DMS 273 treated with DMSO at 0.1 percent for 48 hours (cell line): ENCODE data around the gene IFT52.

Experiments
- DNase-seq: peaks from one replicate; lab custom pipeline; 2025; lab: John Stamatoyannopoulos, UW

IFT52 gene

GRCh38 chr20:43590392-43591303 is at the start of gene IFT52:
Gene IFT52, plus strand, starts transcription at chr20:43590937. Its CDS starts 3,762 bp downstream, at chr20:43594699.
- DNase-seq = peak; percentile 90

GRCh38 chr20:43541214-43541613 is 49.5 kb upstream of the IFT52 start:
- DNase-seq = no peak

DNA sequence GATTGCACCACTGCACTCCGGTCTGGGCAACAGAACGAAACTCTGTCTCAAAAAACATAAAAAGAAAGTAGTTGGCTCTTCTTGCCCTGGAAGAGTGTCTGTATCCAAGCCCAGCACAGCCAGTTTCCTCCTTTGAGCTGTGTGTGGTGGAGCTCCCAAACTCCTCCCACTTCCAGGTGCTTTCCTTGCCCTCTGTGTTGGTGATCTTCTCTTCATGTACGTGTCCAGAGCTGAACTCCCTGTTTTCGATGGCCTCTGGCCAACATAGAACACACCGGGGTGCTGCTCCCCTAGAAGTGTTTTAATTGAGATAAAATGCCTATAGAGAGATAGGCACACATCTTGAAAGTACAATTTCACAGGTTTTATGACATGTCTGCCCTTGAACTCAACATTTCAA is 48.6 kb upstream of the IFT52 start:
- no peak for DNase-seq

- DNase-seq = no peak
Observed at GRCh38 chr20:43542674-43543073, 48.1 kb upstream of the IFT52 start.

DNA sequence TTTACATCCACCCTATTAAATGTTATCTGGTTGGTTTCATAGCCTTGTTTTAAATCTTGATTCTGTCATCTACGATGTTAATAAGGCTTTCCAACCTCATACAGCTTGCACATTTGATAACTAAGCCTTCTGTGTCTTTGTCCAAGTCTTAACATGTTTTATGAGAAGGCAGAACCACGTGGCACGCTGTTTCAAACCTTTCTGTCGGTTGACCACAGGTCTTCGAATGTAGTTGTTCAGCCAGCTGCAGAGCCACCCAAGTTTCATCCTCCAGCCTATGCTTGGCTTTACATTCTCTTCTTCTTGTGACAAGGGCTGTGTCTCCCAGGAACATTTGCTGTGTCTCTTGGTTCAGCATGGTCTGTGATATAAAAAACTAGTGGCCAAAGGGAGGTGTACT is 47.6 kb upstream of the IFT52 start:
- DNase-seq = no peak

DNA sequence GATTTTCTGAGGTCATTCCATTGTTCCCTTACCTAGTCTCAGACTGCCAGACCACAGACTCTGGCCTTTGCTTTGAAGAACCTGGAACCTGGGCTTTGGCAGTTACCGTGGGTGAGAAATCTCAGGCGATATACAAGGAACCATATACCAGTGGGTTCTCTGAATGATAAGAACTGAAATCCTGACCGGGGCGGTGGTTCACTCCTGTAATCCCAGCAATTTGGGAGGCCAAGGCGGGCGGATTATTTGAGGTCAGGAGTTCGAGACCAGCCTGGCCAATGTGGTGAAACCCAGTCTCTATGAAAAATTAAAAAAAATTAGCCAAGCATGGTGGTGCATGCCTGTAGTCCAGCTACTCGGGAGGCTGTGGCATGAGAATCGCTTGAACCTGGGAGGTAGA is 46.2 kb upstream of the IFT52 start:
- no peak for DNase-seq

- DNase-seq = no peak
Observed at GRCh38 chr20:43545837-43546578, 44.7 kb upstream of the IFT52 start.

GRCh38 chr20:43548273-43548880 is 42.4 kb upstream of the IFT52 start:
- no peak for DNase-seq

DNA sequence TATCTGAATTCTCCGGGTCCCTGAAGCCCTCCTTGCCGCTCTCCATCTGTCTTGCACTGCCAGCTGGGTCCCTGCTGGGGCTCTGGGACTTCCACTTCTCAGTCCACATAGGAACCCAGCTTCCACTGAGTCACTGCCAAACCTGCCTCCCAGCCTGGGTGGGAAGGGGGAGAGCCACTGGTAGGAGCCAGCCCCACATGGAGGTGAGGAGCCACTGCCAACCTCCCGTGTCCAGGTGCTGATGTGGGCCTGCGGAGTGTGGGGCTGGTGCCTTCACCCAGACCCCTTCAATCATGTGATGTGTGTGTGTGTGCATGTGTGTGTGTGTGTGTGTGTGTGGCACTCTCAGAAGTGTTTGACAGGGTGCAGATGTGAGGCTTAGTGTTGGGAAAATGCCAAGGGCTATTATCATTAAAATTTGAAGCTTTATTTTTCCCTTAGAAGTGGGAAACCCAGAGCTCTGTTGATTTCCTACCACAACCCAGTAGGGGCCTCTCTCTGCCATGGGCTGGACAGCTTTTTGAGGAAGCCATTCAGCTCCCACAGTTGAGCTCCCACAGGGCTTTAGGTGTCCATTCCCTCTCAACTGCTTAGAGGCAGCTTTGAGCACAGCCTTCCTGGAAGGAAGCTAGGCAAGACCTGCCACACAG is 41.2 kb upstream of the IFT52 start:
- DNase-seq = no peak

GRCh38 chr20:43550456-43550855 is 40.3 kb upstream of the IFT52 start:
- no peak for DNase-seq

GRCh38 chr20:43554369-43554768 is 36.4 kb upstream of the IFT52 start:
- no peak for DNase-seq

- DNase-seq = no peak
Observed at GRCh38 chr20:43558412-43559146, 32.2 kb upstream of the IFT52 start, which contains the start of gene SGK2. Gene SGK2, plus strand, starts transcription at chr20:43559027. Its CDS starts 7,469 bp downstream, at chr20:43566496.

DNA sequence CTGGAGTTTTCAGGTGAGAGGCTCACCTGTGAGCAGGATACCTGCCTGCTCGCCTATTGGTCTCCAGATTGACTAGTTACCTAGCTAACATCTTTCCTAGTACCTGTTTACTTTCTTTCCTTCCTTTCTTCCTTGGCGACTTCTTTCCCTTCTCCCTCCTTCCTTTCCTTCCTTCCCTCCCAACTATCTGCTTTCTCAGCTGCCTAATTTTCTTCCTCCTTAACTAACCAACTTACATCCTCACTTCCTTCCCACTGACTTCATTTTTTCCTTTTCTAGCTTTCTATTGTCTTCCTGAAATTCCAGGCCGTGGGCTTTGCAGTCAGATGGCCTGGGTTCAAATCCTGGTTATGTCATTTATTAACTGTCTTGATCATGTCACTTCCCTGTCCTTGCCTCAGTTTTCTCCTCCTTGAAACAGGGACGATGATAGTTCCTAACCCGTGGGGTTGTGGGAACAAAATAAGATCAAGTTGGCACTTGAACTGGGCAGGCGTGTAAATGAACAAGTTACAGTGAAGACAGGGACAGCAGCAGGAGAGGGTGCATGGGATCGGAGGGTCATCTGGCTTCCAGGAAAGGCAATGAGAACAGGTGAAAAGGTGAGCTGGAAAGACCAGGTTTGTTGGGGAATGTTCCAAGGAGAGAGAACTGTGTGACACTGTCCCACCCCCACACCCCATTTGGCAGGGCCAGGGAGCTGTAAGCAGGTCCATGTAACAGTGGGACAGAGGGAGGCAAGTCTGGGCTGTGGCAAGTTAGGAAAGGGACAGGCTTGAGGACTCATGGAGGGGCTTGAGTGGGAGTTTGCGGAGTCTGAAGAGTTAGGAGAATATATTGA is 31.4 kb upstream of the IFT52 start:
- no peak for DNase-seq

GRCh38 chr20:43560974-43561373 is 29.8 kb upstream of the IFT52 start:
- DNase-seq = no peak

DNA sequence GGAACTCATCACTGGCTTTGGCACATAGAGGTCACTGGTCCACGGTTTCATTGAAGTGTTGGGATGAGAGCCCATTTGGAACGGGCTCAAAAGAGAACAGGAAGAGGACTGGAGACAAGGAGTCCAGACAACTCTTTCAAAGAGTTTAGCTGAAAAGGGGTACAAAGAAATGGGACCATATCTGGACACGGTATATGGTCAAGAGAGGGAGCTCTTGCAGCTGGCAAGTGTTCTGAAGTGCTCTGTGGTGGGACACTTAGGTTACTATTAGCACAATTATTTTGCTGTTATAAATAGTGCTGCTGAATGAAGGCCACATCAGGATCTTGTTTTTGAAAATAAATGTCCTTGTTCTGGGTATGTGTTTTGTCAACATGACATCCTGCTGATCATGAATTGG is 27.3 kb upstream of the IFT52 start:
- DNase-seq = no peak

DNA sequence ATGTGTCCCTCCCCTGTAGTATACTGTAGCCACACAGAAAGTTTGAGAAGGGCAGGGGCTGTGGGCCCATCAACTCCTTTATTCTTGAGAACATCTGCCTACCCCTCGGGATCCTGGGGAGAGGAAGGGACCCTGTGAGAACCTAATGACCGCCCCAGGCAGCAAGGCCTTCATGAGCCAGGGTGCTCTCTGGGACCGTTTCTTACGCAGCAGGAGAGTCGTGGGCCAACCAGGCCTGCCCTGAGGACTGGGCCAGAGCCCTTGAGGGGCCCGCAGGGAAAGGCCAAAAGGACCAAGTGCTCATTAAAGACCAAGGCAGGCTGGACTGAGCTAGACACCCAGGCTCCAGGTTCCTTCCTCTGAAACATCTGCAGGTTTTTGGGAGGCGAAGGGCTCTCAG is 26.7 kb upstream of the IFT52 start:
- no peak for DNase-seq

- no peak for DNase-seq
Observed at GRCh38 chr20:43564455-43564854, 26.3 kb upstream of the IFT52 start.

DNA sequence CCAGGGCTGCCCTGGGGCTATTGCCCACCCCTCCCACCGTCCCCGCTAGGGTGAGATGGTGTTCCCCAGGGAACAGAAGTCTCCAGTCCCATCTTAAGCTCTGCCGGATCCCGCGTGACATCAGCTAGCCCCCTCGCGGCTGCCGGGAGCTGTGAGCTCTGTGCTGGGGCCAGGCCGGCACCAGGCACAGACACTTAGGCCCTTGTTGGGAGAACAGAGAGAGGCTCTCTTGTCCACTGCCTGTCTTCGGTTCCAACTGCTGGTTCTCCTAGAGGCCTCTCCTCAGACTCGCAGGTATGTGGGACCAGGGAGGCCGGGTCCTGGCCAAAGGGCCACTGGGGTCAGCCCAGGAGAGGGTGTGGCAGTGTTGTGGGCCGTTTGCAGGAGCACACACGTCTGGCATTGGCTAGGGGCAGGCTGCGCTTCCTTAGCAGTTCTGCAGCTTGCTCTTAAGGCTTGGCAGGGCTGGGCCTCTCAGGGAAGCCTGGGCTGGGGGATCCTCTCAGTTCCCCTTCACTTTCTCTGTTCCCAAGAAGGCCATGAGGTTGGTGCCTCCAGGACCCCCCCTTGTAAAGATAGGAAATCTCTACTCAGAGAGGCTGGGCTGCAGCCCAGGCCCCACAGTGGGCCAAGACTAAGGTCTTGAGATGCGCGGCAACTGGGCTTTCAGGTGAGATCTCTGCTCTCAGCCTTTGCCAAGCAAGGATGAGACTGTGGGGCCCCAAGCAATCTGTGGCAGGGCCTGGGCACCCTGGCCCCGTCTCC is 25.6 kb upstream of the IFT52 start:
- no peak for DNase-seq

DNA sequence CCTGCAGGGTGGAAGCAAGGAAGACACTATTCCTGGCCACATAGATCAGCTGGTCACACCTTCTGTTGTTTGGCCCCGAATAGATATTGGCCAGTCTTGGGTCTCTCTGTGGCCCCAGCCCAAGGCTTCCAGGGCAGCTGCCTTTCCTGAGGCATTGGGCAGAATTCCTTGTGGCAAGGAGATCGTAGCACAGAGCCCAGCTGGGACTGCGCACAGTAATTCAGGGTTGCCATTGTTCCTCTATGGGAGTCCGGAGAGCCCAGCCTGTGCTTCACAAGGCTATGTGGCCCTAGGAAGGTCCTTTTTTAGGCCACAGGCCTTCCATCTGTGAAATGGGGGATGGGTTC is 25.0 kb upstream of the IFT52 start:
- no peak for DNase-seq

GRCh38 chr20:43567477-43567876 is 23.3 kb upstream of the IFT52 start:
- DNase-seq = no peak
